HG03139 (cell line): ENCODE results near the gene SLC30A2.
"Not testable (repeated sequence)": the region's sequence is repeated elsewhere in the genome, so short reads cannot be mapped to it uniquely, and the experiment has no call there.

Experiments used
- ATAC-seq: cut with Tn5 transposase; IDR thresholded peaks from one replicate; pipeline ENCODE4 v1.9.1; 2021; ENCODE audit not compliant: unreplicated experiment

Gene SLC30A2, protein sequence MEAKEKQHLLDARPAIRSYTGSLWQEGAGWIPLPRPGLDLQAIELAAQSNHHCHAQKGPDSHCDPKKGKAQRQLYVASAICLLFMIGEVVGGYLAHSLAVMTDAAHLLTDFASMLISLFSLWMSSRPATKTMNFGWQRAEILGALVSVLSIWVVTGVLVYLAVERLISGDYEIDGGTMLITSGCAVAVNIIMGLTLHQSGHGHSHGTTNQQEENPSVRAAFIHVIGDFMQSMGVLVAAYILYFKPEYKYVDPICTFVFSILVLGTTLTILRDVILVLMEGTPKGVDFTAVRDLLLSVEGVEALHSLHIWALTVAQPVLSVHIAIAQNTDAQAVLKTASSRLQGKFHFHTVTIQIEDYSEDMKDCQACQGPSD

GRCh38 chr1:26045722-26046245 lies at the start of gene SLC30A2:
SLC30A2 (minus strand) TSS chr1:26046118; CDS start chr1:26045896, 222 bp downstream.
- no peak for ATAC-seq

- no peak for ATAC-seq
Measured at GRCh38 chr1:26094677-26095383, 48.9 kb upstream of the SLC30A2 start.

DNA sequence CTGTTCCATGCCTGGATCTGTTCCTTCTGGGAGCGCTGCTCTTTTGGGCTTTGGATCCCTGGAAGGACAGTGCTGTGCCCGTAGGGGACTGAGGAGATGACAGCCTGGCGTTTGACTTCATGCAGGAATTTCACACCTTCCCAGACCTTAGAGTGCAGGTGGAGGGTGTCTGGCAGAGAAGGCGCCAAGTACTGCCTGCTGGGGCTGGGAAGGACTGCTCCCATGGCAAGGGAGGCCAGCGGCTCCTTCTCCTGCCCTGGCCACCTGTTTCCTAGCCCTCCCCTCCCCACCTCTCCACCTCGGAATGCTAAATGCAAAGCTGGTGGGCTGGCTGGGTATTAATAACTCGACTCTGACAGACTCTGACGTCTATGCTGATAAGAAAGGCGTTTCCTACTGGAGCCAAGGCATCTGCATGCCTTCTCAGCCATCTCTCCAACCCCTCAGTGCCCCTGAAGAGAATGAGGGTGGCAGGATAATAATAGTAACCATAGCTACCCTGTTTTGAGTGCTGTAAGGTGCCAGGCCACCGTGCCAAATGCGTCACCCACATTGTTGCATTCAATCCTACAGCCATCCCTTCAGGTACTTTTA lies 48.3 kb upstream of the SLC30A2 start:
- no peak for ATAC-seq

DNA sequence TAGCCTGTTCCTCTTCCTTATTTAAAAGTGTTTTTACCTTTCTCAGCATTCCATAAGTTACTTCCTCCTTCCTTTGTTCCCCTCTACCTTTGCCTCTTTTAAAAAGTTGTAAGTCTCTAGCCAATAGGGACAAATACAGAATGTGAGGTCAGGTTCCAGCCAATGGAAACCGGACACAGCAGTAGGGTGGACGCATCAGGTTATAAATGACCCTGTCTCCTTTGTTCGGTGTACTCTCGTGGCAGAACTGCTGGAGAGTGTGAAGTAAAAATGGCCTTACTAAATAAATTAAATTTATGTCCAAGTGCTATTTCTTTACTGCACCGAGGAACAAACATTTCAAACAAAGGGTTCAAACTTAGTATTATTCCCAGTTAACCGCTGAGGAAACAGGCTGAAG lies 47.7 kb upstream of the SLC30A2 start:
- not testable (repeated sequence) for ATAC-seq

- no peak for ATAC-seq
Measured at GRCh38 chr1:26092422-26092821, 46.5 kb upstream of the SLC30A2 start.

DNA sequence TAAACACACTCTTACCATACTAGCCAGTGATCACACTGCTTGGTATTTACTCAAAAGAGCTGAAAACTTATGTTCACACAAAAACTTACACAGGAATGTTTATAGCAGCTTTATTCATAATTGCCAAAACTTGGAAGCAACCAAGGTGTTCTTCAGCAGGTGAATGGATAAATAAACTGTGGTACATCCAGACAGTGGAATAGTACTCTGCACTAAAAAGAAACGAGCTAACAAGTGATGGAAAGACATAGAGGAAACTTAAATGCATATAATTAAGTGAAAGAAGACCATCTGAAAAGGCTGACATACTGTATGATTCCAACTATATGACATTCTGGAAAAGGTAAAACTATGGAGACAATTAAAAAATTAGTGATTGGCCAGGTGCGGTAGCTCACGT lies 45.0 kb upstream of the SLC30A2 start:
- no peak for ATAC-seq

- no peak for ATAC-seq
Measured at GRCh38 chr1:26089125-26089524, 43.2 kb upstream of the SLC30A2 start.

GRCh38 chr1:26084844-26085243 lies 38.9 kb upstream of the SLC30A2 start:
- ATAC-seq: no peak

GRCh38 chr1:26084091-26084561 lies 38.2 kb upstream of the SLC30A2 start:
- no peak for ATAC-seq

DNA sequence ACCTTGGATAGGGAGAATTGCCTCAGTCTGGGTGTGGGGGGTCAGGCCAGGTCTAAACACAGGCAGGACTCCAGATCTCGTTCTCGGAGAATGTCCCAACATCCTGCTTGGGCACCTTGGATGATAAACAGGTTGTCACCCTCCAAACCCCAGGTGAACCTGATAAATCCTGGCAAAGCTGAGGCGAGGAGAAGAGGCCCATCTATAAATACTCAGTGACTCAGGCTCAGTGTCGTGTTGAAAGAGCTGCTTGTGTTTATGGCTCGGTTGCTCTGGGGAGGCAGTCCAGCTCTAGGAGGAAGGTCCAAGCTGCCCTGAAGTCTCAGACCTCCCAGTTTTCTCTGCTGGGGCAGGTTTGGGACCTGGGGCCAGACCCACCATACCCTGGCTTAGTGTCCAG lies 37.3 kb upstream of the SLC30A2 start:
- no peak for ATAC-seq

DNA sequence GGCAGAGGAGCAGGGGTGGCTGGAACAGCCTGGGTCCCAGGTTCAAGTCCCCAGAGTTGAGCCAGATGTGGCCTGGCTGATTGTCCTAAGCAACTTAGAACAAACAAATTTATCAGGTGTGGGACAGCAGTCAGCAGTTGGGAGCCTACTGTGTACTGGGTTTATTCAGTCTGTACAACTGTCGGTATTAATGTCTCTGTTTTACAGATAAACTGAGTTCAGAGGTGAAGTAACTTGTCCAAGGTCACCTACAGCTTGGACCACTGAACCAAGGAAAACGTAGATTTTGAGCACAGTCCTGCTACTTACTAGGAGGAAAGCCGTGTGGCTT lies 36.1 kb upstream of the SLC30A2 start:
- ATAC-seq: no peak

- no peak for ATAC-seq
Measured at GRCh38 chr1:26081267-26082019, 35.5 kb upstream of the SLC30A2 start.

GRCh38 chr1:26079960-26080814 lies 34.3 kb upstream of the SLC30A2 start:
- ATAC-seq: no peak

DNA sequence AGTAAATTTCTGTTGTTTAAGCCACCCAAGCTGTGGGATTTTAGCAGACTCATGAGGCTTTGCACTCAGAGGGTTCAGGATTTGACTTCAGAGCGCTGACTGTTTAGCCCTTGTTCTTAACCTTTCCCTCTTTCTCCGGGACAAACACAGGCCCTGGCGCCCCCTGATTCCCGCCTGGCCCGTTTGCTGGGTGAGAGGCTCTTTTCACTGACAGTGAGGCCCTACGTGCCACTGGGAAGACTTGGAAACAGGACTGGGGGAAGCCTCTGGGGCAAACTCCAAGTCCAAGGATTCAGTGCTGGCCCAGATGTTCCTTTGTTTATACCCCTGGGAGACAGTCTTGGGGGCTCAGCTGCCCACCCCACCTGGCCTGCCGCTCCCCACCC lies 33.3 kb upstream of the SLC30A2 start:
- no peak for ATAC-seq

DNA sequence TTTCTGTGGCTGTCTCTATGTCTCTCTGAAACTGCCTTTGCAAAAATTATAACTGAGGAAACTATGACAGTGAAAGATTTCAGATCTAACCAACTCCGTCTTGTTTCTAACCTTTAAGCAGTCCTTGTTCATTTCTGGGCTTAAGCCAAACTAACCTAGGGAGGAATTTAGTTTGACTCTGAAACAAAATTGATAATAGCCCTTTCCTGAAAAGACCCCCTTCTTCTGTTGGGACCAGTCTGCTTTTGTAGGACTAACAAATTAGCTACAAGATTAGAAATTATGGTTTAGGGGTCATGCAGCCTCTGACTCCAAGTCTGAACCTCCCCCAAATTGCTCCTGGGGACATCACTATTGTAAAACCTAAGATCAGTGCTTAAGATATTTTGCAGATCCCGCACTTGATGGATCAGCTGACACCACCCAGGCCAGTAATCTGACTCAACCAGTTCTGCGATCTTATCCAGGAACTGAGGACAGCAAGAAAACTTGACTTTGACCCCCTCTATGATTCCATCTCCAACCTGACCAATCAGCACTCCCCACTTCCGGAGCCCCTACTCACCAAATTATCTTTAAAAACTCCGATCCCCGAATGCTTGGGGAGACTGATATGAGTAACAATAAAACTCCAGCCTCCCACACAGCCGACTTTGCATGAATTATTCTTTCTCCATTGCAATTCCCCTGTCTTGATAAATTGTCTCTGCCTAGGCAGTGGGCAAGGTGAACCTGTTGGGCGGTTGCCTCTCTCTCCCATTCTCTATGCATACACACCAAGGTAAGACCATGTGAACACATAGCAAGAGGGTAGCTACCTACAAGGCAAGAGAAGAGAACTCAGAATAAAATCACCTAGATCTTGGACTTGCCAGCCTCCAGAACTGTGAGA lies 32.6 kb upstream of the SLC30A2 start:
- no peak for ATAC-seq

- ATAC-seq: no peak
Measured at GRCh38 chr1:26077524-26077923, 31.6 kb upstream of the SLC30A2 start.

DNA sequence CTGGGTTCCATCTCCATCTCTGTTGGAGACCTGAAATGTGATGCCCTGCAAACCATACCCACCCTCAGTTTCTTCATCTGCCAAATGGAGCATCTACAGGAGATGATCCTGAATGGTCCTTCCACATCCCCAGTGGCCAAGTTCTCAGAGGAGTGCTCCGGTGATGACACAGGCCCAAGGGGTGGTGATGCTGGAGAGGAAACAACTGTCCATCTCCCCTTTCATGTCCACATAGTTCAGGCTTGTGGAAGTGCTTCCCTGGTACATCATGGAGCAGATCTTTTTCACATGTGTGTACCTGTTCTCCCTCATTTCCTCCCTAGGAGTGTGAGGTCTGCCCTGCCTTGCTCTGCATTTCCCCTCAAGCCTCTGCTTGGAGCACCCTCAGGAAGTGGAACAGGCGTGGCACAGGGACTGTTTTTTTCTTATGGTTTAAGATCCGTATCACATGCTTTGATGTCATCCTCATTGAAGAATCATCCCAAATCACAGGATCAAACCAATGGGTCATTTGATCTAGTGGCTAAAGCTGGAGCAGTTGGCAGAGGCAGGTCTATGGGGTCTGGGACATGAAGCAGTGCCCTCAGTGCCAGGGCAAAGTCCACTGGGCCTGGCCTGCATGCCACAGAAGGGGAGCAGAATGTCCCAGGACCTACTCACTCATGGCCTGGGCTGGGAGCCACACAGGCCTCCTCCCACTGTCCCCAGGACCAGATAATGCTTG lies 29.7 kb upstream of the SLC30A2 start:
- ATAC-seq: no peak

- no peak for ATAC-seq
Measured at GRCh38 chr1:26072305-26072704, 26.4 kb upstream of the SLC30A2 start.

GRCh38 chr1:26070963-26071342 lies 25.0 kb upstream of the SLC30A2 start:
- no peak for ATAC-seq
